Inferior parietal cortex (tissue), 1 donor: ENCODE data around the gene PCBP3.
"Not testable (repeated sequence)": the region's sequence is repeated elsewhere in the genome, so short reads cannot be mapped to it uniquely, and the experiment has no call there.

ENCODE experiments used
- DNase-seq: peaks from one replicate; pipeline ENCODE4 v3.0.0-alpha.2; 2016; ENCODE audit errors: extremely low spot score

The PCBP3 gene

GRCh38 chr21:45893740-45894449 lies 250.4 kb downstream of the PCBP3 start:
- DNase-seq = no peak

DNA sequence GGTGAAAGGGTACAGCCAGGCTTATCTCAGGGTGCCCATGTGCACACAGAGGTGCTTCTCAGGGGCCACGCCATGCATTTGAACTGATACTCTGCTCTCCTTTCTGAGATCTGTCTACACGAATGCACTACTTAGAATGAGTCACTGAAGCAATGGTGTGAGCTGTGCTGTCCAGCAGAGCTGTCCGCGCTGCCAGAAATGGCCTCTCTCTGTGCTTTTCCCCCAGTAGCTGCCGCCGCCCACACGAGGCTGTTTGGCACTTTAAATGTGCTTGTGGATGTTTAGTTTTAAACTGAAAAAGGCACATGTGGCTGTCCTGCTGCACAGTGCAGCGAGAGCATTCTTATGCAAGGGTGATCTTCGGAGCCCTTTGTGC lies 250.9 kb downstream of the PCBP3 start:
- peak; percentile 36 for DNase-seq

DNA sequence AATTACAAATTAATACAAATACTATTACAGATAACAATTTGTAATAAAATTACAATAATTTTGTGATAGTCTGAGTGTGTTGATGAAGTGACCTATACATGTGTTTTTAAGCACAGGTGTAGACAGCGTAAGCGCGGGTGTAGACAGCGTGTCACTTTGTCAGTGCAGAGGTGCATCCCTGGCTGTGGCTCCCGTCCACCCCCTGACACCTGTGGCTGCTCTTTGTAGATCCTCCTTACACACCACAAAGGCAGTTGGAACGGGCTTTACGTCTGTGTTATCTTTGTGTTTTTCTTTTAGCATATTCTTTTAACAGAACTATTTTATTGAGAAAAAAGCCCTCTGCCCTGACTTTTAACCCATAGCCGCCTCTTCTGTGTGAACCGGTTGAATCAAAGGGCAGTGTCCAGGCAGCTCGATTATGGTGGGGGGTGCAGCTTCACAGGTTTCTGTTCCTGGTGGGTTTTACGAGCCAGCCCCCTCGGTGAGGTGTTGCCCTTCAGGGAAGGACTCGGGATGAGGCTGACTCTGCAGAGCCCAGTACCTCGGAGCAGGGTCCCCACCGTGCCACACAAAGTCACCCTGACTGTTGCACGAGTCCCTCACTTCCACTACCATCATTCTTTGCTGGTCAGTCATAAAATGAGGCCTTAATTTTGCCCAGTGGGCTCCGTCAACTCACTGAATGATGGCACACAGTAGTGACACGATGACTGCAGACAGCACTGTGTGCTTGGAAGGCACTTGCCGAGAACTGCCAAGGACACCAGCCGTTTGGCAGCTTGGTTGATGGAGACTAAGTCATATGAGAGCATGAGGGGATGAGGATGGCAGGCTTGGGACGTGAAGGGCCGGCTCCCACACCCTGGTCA lies 251.6 kb downstream of the PCBP3 start:
- DNase-seq = no peak

DNA sequence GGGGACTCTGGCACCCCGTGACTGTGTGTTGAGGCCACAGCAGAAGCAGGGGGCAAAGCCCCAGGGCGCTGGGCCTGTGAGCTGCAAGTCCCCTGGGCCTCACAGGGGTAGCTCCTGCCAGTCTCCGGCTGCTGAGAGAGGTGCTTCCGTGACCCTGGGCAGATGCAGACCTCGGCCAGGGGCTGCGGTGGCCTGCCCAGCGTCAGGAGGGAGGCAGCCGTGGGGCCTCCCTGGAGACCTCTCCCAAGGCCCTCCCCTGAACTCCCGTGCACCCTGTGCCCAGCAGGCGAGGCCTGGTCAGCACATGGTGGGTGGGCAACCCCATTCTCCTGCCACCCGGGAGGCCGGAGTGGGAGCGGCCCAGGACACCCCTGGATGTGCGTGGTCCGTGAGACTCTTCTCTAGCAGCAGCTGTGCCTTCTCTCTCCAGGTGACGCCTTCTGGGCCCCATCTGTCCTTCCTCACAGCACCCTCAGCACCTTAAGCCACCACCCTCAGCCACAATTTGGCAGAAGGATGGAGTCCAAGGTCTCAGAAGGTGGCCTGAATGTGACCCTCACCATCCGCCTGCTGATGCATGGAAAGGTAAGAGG lies 252.3 kb downstream of the PCBP3 start:
- DNase-seq = no peak

GRCh38 chr21:45896431-45896830 lies 252.9 kb downstream of the PCBP3 start:
- not testable (repeated sequence) for DNase-seq

GRCh38 chr21:45897191-45898027 lies 253.9 kb downstream of the PCBP3 start:
- no peak for DNase-seq

- DNase-seq = no peak
Measured at GRCh38 chr21:45898028-45898350, 254.5 kb downstream of the PCBP3 start.

- DNase-seq = no peak
Measured at GRCh38 chr21:45898781-45899180, 255.3 kb downstream of the PCBP3 start.

DNA sequence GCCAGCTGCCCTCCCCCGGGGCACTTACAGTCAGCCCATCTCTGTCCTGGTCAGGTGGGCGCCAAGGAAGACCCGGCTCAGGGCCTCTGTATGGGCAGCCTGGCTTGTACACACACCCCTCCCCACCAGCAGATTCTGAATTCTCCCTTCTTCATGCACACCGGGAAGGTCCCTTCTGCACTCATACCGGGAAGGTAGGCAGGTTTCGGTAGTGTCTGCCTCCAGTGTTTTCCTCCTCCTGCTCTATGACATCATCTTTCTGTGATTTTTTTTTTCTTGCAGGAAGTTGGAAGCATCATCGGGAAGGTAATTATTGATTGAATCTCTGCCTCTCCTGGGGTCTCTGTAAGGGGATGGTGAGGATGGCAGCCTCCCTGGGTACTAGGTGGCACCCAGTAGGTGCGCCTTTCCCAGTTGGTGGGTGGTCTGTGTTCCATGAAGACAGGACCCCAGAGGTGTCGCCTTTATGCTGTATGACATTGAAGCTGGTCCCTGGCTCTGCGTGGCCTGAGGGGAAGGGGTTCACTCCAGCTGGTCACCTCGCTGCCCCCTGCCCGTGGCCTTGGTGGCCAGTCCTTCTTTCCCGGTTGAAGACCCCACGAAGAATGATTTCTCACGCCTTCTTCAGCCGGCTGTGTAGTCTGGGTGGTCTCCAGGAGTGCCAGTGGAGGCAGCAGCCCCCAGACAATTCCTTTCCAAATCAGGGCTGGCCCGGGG lies 255.9 kb downstream of the PCBP3 start:
- DNase-seq = no peak

GRCh38 chr21:45900034-45900868 lies 256.7 kb downstream of the PCBP3 start:
- no peak for DNase-seq

- no peak for DNase-seq
Measured at GRCh38 chr21:45901061-45901690, 257.7 kb downstream of the PCBP3 start.

DNA sequence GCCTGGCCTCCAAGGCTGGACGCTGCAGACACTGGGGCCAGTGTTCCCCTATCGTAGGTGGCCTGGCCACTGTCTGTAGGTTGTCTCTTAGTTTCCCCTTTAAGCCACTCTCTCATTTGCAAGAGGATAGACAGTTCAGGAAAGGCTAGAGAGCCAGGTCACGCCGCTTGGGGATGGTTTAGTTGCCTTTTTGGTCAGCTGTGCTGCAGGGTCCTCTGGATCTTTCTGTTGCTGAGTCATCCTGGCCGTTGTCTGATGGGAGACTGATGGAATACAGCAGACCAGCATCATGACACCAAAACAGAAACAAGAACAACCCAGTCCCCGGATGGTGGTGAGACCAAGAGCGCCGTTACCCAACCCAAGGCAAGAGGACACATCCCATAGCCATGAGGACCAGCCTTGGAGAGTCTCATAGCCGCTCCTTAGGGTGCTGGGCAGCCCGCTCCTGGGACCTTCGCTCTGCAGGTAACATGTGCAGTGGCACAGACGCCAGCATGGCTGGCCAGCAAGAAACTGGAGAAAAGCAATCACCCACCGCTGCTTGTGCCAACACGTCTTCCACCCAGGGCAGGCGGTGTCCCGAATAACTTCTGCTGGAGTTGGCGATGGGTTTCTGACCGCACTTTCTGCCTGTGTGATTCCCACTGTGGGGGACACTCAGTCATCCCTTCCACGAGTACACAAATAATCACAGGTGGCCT lies 258.9 kb downstream of the PCBP3 start:
- no peak for DNase-seq

DNA sequence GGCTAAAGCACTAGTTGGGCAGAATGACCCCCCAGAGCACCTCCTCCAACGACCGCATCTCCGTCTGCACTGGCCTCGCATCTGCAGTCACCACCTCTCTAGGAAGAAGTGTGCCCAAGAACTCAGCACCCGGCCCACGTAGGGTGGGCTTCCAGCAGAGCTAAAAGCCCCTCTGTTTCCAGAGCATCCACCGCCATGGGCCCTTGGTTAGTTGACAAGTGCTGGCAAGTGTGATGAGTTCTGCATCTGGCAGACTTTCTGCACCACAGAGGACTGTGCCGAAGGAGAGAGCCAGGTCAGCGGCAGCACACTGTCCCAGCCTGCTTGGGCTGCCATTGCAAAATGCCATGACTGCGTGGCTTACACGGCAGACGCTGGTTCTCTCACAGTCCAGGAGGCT lies 261.7 kb downstream of the PCBP3 start:
- no peak for DNase-seq

DNA sequence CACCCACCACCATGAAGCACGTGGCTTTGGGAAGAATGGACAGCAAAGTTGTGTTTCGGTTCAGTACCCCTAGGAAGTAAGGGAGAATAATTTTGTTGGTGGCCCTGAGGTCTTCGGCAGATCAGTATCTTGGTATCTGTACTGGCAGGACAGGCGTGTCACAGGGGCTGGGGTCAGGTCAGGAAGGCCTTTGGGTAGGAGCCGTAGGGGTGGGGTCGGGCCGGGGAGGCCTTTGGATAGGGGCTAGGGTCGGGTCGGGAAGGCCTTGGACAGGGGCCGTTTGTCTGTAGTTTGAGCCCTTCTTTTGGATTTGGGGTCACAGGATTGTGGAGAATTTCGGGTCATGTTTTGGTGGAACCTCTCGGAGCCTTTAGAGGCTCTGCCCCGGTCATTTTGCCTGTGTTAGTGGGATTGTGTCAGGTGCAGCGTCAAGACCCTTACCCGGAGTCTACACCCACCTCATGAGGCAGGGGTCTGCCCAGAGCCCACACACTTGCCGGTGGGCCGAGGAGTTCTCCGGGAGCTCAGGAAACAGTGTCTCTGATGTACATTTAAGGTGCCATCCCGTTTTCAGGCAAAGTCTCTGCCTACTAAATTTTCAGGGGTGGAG lies 262.8 kb downstream of the PCBP3 start:
- no peak for DNase-seq

GRCh38 chr21:45906859-45907258 lies 263.3 kb downstream of the PCBP3 start:
- DNase-seq = no peak

- no peak for DNase-seq
Measured at GRCh38 chr21:45908536-45909237, 265.2 kb downstream of the PCBP3 start.

DNA sequence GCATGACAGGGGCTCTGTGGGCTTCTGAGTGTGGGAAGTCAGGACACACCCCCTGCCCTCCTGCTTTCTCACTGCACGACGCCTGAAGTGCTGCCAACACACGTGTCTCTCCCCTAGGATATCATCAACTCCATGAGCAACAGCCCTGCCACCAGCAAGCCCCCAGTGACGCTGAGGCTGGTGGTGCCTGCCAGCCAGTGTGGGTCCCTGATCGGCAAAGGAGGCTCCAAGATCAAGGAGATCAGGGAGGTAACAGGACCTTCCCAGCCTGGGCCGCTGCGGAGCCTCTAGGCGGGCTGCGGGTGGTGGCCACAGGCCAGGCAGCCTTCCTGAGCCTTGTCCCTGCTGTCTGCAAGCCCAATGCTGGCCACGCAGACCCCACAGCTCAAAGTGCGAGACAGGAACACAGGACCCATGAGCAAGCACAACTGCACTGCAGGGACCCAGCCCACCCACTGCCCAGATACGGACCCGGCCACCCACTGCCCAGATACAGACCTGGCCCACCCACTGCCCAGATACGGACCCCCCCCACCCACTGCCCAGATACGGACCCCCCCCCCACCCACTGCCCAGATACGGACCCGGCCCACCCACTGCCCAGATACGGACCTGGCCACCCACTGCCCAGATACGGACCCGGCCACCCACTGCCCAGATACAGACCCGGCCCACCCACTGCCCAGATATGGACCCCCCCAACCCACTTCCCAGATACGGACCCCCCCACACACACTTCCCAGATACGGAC lies 265.9 kb downstream of the PCBP3 start:
- no peak for DNase-seq

- no peak for DNase-seq
Measured at GRCh38 chr21:45910155-45910547, 266.6 kb downstream of the PCBP3 start.
